Activated CD4-positive, alpha-beta T cell treated with anti-CD3 and anti-CD28 coated beads, Interleukin-2, Interleukin-6, amounts not matched to agents 100 ng/mL and 50 ng/mL, durations not matched to agents 16 hours and 8 hours (primary cell): ENCODE data around the gene CHST12.
"Not testable (repeated sequence)": the region's sequence is repeated elsewhere in the genome, so short reads cannot be mapped to it uniquely, and the experiment has no call there.

Experiments used
- DNase-seq: peaks from one replicate; pipeline ENCODE4 v3.0.0-alpha.2; 2020

CHST12 gene

GRCh38 chr7:2465928-2466327 lies 62.5 kb downstream of the CHST12 start:
- DNase-seq = no peak

- no peak for DNase-seq
Observed at GRCh38 chr7:2466675-2467074, 63.3 kb downstream of the CHST12 start.

- DNase-seq = no peak
Observed at GRCh38 chr7:2468227-2468626, 64.8 kb downstream of the CHST12 start.

GRCh38 chr7:2469460-2470203 lies 66.2 kb downstream of the CHST12 start:
- DNase-seq = not testable (repeated sequence)

- DNase-seq = no peak
Observed at GRCh38 chr7:2470204-2471021, 67.0 kb downstream of the CHST12 start.

- no peak for DNase-seq
Observed at GRCh38 chr7:2471022-2471329, 67.6 kb downstream of the CHST12 start.

- no peak for DNase-seq
Observed at GRCh38 chr7:2471396-2471795, 68.0 kb downstream of the CHST12 start.

- DNase-seq = no peak
Observed at GRCh38 chr7:2472739-2473138, 69.3 kb downstream of the CHST12 start.

GRCh38 chr7:2473496-2474180 lies 70.2 kb downstream of the CHST12 start:
- DNase-seq = no peak

- DNase-seq = no peak
Observed at GRCh38 chr7:2474224-2474623, 70.8 kb downstream of the CHST12 start.

GRCh38 chr7:2474813-2475677 lies 71.6 kb downstream of the CHST12 start:
- no peak for DNase-seq

GRCh38 chr7:2475678-2476015 lies 72.2 kb downstream of the CHST12 start:
- DNase-seq = no peak

GRCh38 chr7:2476298-2476697 lies 72.9 kb downstream of the CHST12 start, which contains the start of gene GRIFIN:
TSS of gene GRIFIN (minus strand) at chr7:2476398. CDS start at chr7:2476383, 15 bp downstream.
- no peak for DNase-seq

- DNase-seq = no peak
Observed at GRCh38 chr7:2476776-2477446, 73.5 kb downstream of the CHST12 start.

- DNase-seq = peak; percentile 64
Observed at GRCh38 chr7:2477447-2478398, 74.3 kb downstream of the CHST12 start.

GRCh38 chr7:2478399-2478785 lies 75.0 kb downstream of the CHST12 start:
- no peak for DNase-seq

- DNase-seq = no peak
Observed at GRCh38 chr7:2478800-2479199, 75.4 kb downstream of the CHST12 start.

GRCh38 chr7:2479276-2480069 lies 76.1 kb downstream of the CHST12 start:
- no peak for DNase-seq

GRCh38 chr7:2480070-2480408 lies 76.6 kb downstream of the CHST12 start:
- no peak for DNase-seq

GRCh38 chr7:2481195-2481594 lies 77.8 kb downstream of the CHST12 start:
- no peak for DNase-seq
